Activated naive CD8-positive, alpha-beta T cell treated with anti-CD3 and anti-CD28 coated beads, Interleukin-2, amount 50 U/mL, for 24 hours (primary cell): ENCODE measurements around the gene CSTPP1.
"Not testable (repeated sequence)": the region's sequence is repeated elsewhere in the genome, so short reads cannot be mapped to it uniquely, and the experiment has no call there.

Source experiments
- ATAC-seq: fragments of 150-1000 bp; cut with Tn5 transposase; one replicate; pipeline ENCODE4 v1.10.0; 2021
- DNase-seq: peaks from one replicate; pipeline ENCODE4 v3.0.0; 2021
- H3K27ac Mint-ChIP-seq: one replicate; pipeline ENCODE4 v1.8.0; 2021; ENCODE audit warnings: mild to moderate bottlenecking, mixed read lengths
- H3K27me3 Mint-ChIP-seq: one replicate; pipeline ENCODE4 v1.8.0; 2021; ENCODE audit warnings: mixed read lengths
- H3K36me3 Mint-ChIP-seq: one replicate; pipeline ENCODE4 v1.8.0; 2021; ENCODE audit warnings: low read depth, mixed read lengths
- H3K4me1 Mint-ChIP-seq: one replicate; pipeline ENCODE4 v1.8.0; 2021; ENCODE audit warnings: mixed read lengths
- H3K4me3 Mint-ChIP-seq: one replicate; pipeline ENCODE4 v1.8.0; 2021; ENCODE audit warnings: mild to moderate bottlenecking, moderate library complexity, mixed read lengths
- H3K9me3 Mint-ChIP-seq: one replicate; pipeline ENCODE4 v1.8.0; 2021; ENCODE audit warnings: mixed read lengths

CSTPP1 gene

GRCh38 chr11:47183969-47184368 lies 247.4 kb downstream of the CSTPP1 start:
- H3K4me1 Mint-ChIP-seq, result peaks cover 14% of the 10 kb centered on the region
- no peak for DNase-seq
- peaks cover 1% of the 10 kb centered on the region for H3K36me3 Mint-ChIP-seq
- no peak overlapping the region for H3K27ac Mint-ChIP-seq
- no peak for ATAC-seq
- no peak overlapping the region for H3K4me3 Mint-ChIP-seq
- no peaks in the 10 kb centered on the region for H3K9me3 Mint-ChIP-seq
- peaks cover 25% of the 10 kb centered on the region for H3K27me3 Mint-ChIP-seq

- H3K36me3 Mint-ChIP-seq, result peaks cover 1% of the 10 kb centered on the region
- peaks cover 14% of the 10 kb centered on the region for H3K4me1 Mint-ChIP-seq
- peaks cover 33% of the 10 kb centered on the region for H3K27me3 Mint-ChIP-seq
- H3K9me3 Mint-ChIP-seq, result no peaks in the 10 kb centered on the region
- DNase-seq (no peak), ATAC-seq (no peak)
- no peak overlapping the region for H3K27ac Mint-ChIP-seq
- peak overlapping the region; percentile 43 for H3K4me3 Mint-ChIP-seq
These were observed 248.2 kb downstream of the CSTPP1 start for GRCh38 chr11:47184711-47185304.

GRCh38 chr11:47185305-47186075 lies 248.9 kb downstream of the CSTPP1 start:
- peaks cover 14% of the 10 kb centered on the region for H3K4me1 Mint-ChIP-seq
- peaks cover 1% of the 10 kb centered on the region for H3K36me3 Mint-ChIP-seq
- no peak for ATAC-seq
- no peaks in the 10 kb centered on the region for H3K9me3 Mint-ChIP-seq
- H3K4me3 Mint-ChIP-seq, result peak overlapping the region; percentile 70
- DNase-seq, result peak; percentile 16
- peaks cover 36% of the 10 kb centered on the region for H3K27me3 Mint-ChIP-seq
- H3K27ac Mint-ChIP-seq, result no peak overlapping the region

- Mint-ChIP-seq H3K36me3 (peaks cover 1% of the 10 kb centered on the region), H3K9me3 (no peaks in the 10 kb centered on the region), H3K27me3 (peaks cover 37% of the 10 kb centered on the region), H3K27ac (peak within 1 kb of the TSS; percentile 74), H3K4me3 (peak within 1 kb of the TSS; percentile 72), H3K4me1 (peaks cover 14% of the 10 kb centered on the region)
- peak; percentile 61 for DNase-seq
- ATAC-seq, result peak; percentile 59
These were observed 249.6 kb downstream of the CSTPP1 start, which contains the start of gene PACSIN3 for GRCh38 chr11:47186076-47186699. TSS of gene PACSIN3 (minus strand) at chr11:47186434. CDS start at chr11:47182727, 3,707 bp downstream.

- DNase-seq, result peak; percentile 63
- H3K27me3 Mint-ChIP-seq, result peaks cover 37% of the 10 kb centered on the region
These were observed 250.4 kb downstream of the CSTPP1 start for GRCh38 chr11:47186700-47187695.

GRCh38 chr11:47187723-47188122 lies 251.2 kb downstream of the CSTPP1 start:
- H3K4me3 Mint-ChIP-seq, result peak overlapping the region; percentile 72
- peaks cover 37% of the 10 kb centered on the region for H3K27me3 Mint-ChIP-seq
- ATAC-seq (no peak), DNase-seq (no peak)
- no peaks in the 10 kb centered on the region for H3K9me3 Mint-ChIP-seq
- H3K36me3 Mint-ChIP-seq, result peaks cover 1% of the 10 kb centered on the region
- no peak overlapping the region for H3K27ac Mint-ChIP-seq
- peaks cover 14% of the 10 kb centered on the region for H3K4me1 Mint-ChIP-seq

More at GRCh38 chr11:47186700-47187695, 250.4 kb downstream of the CSTPP1 start:
- peak; percentile 76 for ATAC-seq
- Mint-ChIP-seq H3K9me3 (no peaks in the 10 kb centered on the region), H3K36me3 (peaks cover 1% of the 10 kb centered on the region), H3K4me3 (peak overlapping the region; percentile 72), H3K4me1 (peaks cover 14% of the 10 kb centered on the region), H3K27ac (peak overlapping the region; percentile 74)

- H3K36me3 Mint-ChIP-seq, result peaks cover 1% of the 10 kb centered on the region
- no peak overlapping the region for H3K4me3 Mint-ChIP-seq
- H3K4me1 Mint-ChIP-seq, result peaks cover 14% of the 10 kb centered on the region
- peaks cover 38% of the 10 kb centered on the region for H3K27me3 Mint-ChIP-seq
- ATAC-seq (no peak), DNase-seq (no peak)
- H3K27ac Mint-ChIP-seq, result no peak overlapping the region
- H3K9me3 Mint-ChIP-seq, result no peaks in the 10 kb centered on the region
These were observed 251.7 kb downstream of the CSTPP1 start for GRCh38 chr11:47188259-47188658.

- H3K27me3 Mint-ChIP-seq, result peaks cover 35% of the 10 kb centered on the region
- peaks cover 14% of the 10 kb centered on the region for H3K4me1 Mint-ChIP-seq
- no peaks in the 10 kb centered on the region for H3K9me3 Mint-ChIP-seq
- ATAC-seq (no peak), DNase-seq (no peak)
- no peaks in the 10 kb centered on the region for H3K36me3 Mint-ChIP-seq
- H3K27ac Mint-ChIP-seq, result no peak overlapping the region
- H3K4me3 Mint-ChIP-seq, result no peak overlapping the region
These were observed 252.7 kb downstream of the CSTPP1 start for GRCh38 chr11:47189100-47189834.

GRCh38 chr11:47191137-47191536 lies 254.6 kb downstream of the CSTPP1 start:
- not testable (repeated sequence) for H3K4me3 Mint-ChIP-seq, DNase-seq, H3K9me3 Mint-ChIP-seq, H3K27ac Mint-ChIP-seq, H3K36me3 Mint-ChIP-seq, ATAC-seq
- Mint-ChIP-seq H3K4me1 (peaks cover 14% of the 10 kb centered on the region), H3K27me3 (peaks cover 34% of the 10 kb centered on the region)

- ATAC-seq (no peak), DNase-seq (no peak)
- H3K36me3 Mint-ChIP-seq, result no peaks in the 10 kb centered on the region
- H3K4me1 Mint-ChIP-seq, result peaks cover 7% of the 10 kb centered on the region
- H3K4me3 Mint-ChIP-seq, result no peak overlapping the region
- no peaks in the 10 kb centered on the region for H3K9me3 Mint-ChIP-seq
- peaks cover 30% of the 10 kb centered on the region for H3K27me3 Mint-ChIP-seq
- H3K27ac Mint-ChIP-seq, result no peak overlapping the region
These were observed 255.6 kb downstream of the CSTPP1 start for GRCh38 chr11:47192111-47192510.

- ATAC-seq, H3K27ac Mint-ChIP-seq, H3K4me3 Mint-ChIP-seq, H3K9me3 Mint-ChIP-seq, H3K4me1 Mint-ChIP-seq, H3K36me3 Mint-ChIP-seq, H3K27me3 Mint-ChIP-seq, DNase-seq: not testable (repeated sequence)
These were observed 261.6 kb downstream of the CSTPP1 start for GRCh38 chr11:47198161-47198560.

- Mint-ChIP-seq H3K4me1 (no peaks in the 10 kb centered on the region), H3K9me3 (no peaks in the 10 kb centered on the region), H3K4me3 (no peak overlapping the region), H3K36me3 (no peaks in the 10 kb centered on the region), H3K27ac (no peak overlapping the region), H3K27me3 (no peaks in the 10 kb centered on the region)
- ATAC-seq (no peak), DNase-seq (no peak)
These were observed 264.5 kb downstream of the CSTPP1 start for GRCh38 chr11:47201015-47201414.

GRCh38 chr11:47202576-47202975 lies 266.0 kb downstream of the CSTPP1 start:
- Mint-ChIP-seq H3K9me3 (no peaks in the 10 kb centered on the region), H3K27me3 (no peaks in the 10 kb centered on the region), H3K27ac (no peak overlapping the region), H3K36me3 (no peaks in the 10 kb centered on the region), H3K4me1 (no peaks in the 10 kb centered on the region), H3K4me3 (no peak overlapping the region)
- DNase-seq (no peak), ATAC-seq (no peak)
